ENCODE measurements around the gene DNAH11. TPM values are rescaled to one million over a fixed set of nuclear protein-coding genes. Genes with fewer than 3 reads are reported as not detected.
"Not testable (repeated sequence)": the region's sequence is repeated elsewhere in the genome, so short reads cannot be mapped to it uniquely, and the experiment has no call there.

DNAH11 gene
- total RNA-seq, 1 donor from 2014 or later = 0.26 TPM

DNA sequence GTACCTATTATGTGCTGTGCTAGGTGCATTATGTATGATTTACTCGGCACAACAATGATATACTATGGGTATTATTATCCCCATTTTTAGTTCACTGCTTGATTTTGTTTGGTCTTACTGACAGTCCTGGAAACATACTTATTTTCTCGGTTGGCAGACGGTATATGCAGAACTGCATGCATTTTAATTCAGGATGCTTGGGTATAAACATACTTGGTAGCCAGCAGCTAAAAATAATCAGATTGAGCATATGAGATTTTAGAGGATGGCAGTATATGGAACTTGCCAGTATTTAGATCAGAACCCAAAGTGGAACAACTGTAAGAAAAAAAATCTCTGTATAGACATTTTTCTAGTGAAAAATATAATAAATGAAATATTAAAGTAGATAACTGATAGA, 163.3 kb downstream of the DNAH11 start:
- DNase-seq (ENCODE audit: low spot score) = no peak

DNA sequence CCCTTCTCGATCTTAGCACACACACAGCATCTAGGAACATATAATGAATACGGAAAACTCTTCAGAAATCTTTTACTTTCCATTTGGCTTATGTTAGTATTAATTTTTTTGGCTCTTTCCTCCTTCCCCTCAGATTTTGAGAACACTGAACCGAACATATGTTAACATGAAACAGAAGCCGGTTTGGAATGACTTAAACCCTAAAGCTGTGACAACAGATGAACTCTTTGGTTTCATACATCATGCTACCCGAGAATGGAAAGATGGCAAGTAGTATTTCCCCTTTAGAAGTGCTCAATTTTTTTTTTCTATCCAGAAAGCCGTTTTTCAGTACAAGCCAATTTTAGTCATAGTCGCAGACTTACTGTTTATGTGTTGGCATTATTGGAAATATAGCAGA, 164.7 kb downstream of the DNAH11 start:
- no peak for DNase-seq (ENCODE audit: low spot score)

- no peak for DNase-seq (ENCODE audit: low spot score)
Measured at GRCh38 chr7:21708096-21708495, 165.3 kb downstream of the DNAH11 start.

GRCh38 chr7:21717323-21717722, 174.5 kb downstream of the DNAH11 start:
- no peak for DNase-seq (ENCODE audit: low spot score)

DNA sequence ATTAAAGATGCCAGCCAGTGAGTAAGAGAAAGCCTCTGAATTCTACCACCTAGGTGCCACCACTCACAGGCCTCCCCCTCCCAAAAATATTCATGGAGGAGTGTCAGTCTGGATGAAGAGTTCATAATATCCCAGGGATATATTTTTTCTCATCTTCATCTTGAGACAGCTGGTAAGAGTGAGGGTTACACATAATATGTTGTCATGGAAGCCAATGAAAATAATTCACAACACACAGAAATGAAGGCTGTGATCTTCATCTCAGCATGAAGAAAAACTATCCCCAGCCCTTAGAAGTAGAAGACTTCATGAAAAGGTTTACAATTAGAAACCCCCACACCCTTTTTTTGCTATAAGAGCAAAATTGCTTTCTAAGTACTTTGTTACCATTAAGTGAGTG, 175.6 kb downstream of the DNAH11 start:
- no peak for DNase-seq (ENCODE audit: low spot score)

- no peak for DNase-seq (ENCODE audit: low spot score)
Measured at GRCh38 chr7:21719846-21720245, 177.0 kb downstream of the DNAH11 start.

GRCh38 chr7:21722371-21722770, 179.5 kb downstream of the DNAH11 start:
- DNase-seq (ENCODE audit: low spot score) = no peak

GRCh38 chr7:21724562-21724961, 181.7 kb downstream of the DNAH11 start:
- DNase-seq (ENCODE audit: low spot score) = no peak

DNA sequence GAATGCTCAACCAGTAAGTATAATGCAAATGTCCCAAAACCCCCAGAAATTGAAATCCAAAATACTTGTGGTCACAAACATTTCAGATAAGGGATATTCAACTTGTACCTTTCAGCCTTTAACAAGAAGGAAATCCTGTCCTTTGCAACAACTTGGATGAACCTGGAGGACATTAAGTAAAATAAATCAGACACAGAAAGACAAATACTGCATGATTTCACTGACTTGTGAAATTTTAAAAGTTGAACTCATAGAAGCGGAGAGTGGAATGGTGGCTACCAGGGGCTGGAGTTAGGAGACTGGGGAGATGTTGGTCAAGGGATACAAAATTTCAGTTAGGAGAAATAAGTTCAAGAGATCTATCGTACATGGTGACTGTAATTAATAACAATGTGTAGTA, 187.6 kb downstream of the DNAH11 start:
- DNase-seq (ENCODE audit: low spot score) = no peak

GRCh38 chr7:21731977-21732376, 189.1 kb downstream of the DNAH11 start:
- DNase-seq (ENCODE audit: low spot score) = no peak

DNA sequence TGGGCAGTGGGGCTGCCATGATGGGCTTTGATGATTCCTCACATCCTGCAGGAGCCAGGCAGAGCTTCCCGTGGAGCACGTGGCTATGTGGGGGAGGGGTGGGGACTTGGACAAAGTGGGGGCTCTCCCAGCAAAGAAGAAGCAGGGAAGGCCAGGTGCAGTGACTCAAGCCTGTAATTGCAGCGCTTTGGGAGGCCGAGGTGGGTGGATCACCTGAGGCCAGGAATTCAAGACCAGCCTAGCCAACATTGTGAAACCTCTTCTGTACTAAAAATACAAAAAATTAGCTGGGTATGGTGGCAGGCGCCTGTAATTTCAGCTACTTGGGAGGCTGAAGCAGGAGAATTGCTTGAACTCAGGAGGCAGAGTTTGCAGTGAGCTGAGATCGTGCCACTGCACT, 190.1 kb downstream of the DNAH11 start:
- not testable (repeated sequence) for DNase-seq (ENCODE audit: low spot score)

GRCh38 chr7:21733837-21734236, 191.0 kb downstream of the DNAH11 start:
- DNase-seq (ENCODE audit: low spot score) = no peak

GRCh38 chr7:21743493-21743892, 200.7 kb downstream of the DNAH11 start:
- no peak for DNase-seq (ENCODE audit: low spot score)

DNA sequence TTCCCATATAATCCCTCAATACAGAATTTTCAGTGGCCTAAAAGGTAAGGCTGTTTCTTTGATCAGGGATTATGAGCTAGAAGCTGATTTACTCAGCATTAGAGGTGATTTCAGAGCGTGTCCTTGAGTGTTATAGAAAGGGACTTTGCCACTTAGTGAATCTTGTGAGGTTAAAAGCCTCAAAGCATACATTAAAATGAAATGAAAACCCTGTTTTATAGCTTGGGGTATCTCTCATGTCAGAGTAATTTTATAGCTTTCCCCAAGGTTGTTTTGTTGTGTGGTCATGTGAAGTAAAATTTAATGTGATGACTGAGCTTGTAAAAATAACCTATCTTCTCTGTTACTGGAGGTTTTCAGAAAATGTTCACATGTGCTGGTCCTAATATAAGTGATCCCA, 204.1 kb downstream of the DNAH11 start:
- DNase-seq (ENCODE audit: low spot score) = no peak

DNA sequence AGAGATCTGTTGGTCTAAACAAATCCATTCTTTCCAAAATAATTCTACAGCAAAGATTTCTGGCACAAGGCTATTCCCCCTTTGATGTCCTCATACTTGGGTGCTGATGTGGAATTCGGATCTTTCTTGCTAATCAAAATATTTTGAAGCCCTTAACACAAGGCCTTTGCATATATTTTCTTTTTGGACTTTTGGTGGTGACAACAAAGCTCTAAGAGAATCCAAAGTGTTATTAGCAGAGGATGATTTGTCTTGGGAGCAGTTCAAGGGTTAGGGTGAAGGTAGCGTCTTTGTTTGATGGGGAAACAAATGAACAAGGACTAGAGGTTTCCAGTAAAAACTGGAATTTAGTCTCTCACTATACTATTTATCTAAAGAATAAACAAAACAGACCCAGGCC, 205.0 kb downstream of the DNAH11 start:
- no peak for DNase-seq (ENCODE audit: low spot score)

- no peak for DNase-seq (ENCODE audit: low spot score)
Measured at GRCh38 chr7:21749378-21749777, 206.5 kb downstream of the DNAH11 start.

GRCh38 chr7:21753071-21753470, 210.2 kb downstream of the DNAH11 start:
- DNase-seq (ENCODE audit: low spot score) = no peak

- no peak for DNase-seq (ENCODE audit: low spot score)
Measured at GRCh38 chr7:21754963-21755362, 212.1 kb downstream of the DNAH11 start.

DNA sequence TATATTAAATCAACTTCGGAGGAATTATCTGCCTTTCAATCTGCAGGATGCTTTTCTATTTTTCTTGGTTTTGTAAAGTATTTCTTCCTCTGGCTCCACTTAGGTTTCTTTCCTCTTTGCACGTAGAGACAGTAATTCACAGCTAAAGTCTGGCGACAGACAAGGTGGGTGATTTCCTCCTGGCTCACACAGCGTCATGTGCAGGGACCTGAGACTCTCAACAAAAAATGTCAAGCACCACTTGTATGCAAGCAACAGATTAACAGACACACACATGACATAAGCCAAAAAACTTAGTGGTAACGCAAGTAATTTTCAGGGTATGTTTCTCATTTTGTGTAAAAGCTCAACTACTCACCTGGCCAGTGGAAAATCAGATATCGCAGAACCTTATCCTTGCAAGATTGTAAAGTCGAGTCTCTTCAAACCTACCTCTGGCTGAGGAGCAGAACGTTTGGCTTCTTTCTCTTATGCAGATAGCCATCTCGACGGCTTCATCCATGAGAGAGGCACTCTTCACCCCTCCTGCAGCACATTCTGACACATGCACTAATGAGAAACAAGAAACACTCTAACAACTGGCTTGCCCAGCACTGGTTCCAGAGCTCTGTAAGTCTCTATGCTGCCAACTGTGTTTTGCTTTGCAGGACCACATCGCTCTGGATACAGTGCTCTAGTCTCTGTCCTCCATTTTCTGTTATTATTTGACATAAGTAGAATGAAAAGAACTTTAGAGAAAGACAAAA, 214.9 kb downstream of the DNAH11 start:
- DNase-seq (ENCODE audit: low spot score) = no peak

DNA sequence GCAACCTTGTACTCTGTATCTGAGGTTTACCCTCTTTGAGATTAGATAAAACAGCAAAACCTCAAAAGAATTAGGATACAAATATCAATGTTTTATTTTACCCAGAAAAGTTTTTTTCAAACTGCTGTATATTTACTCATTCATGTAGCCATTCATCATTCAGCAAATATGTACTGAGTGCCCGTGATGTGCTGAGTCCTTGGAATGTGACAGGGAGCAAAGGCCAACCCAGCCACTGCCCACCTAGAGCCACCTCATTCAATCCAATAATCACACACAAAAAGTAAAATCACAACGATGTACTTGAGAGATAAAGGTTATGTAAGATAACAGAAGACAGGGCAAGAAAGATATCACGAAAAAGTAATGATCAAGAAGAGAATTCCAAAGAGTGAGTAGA, 215.4 kb downstream of the DNAH11 start:
- DNase-seq (ENCODE audit: low spot score) = no peak

- DNase-seq (ENCODE audit: low spot score) = no peak
Measured at GRCh38 chr7:21762469-21762868, 219.6 kb downstream of the DNAH11 start.

DNA sequence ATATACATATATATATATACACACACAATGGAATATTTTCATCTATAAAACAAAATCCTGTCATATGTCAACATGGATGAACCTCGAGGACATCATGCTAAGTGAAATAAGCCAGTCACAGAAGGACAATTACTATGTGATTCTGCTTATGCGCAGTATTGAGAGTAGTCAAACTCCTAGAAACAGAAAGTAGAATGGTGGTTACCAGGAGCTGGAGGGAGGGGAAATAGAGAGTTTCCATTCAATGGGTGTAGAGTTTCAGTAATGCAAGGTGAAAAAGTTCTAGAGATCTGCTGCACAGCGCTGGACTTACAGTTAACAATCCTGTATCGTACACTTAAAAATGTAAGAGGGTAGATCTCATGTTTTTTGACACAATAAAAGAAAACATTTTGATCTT, 221.0 kb downstream of the DNAH11 start:
- no peak for DNase-seq (ENCODE audit: low spot score)

DNA sequence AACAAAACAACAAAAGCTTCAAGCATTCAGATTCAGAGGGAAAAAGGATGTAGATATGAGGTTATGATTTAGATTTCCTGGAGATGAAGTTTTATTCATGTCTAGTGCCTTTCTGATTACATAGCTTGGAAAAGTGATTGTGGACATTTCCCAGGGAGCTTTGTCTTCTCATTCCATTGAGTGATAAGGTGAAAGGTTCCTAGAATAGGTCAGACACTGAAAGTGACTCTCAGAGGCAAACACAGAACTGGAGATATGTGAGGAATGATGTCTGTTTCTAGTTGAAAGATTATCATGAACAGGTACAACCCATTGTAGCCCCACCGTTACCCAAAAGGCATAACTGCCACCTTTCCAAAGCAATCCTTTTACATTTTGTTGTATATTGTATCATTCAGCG, 223.4 kb downstream of the DNAH11 start:
- DNase-seq (ENCODE audit: low spot score) = no peak
